ENCODE data around the gene CELA1. TPM values are rescaled to one million over a fixed set of nuclear protein-coding genes. Genes with fewer than 3 reads are reported as not detected.

Gene CELA1
- total and polyA plus RNA-seq, 8 donors: not detected

DNA sequence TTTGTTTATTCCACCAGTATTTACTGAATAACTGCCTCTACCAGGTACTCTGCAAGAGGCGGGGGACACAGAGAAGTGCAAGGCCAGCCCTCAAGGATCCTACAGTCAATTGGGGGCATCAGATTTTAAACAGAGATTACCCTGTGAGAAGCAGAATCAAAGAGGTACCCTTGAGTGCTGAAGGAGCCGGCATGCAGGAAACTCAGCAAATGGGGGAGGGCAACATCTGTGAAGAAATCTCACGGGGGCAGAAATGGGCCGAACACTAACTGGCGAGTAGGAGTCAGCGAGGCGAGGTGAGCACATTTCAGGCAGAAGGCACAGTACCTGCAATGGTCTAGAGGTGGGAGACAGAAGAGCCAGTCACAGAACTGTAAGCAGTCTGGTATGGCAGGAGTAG is 35.7 kb upstream of the CELA1 start:
- no peak for DNase-seq
- 86 to 95% (median 93%) methylated on average over 7 of the region's 7 CpGs for WGBS, 5 donors
- Histone ChIP-seq H3K27ac (no peak overlapping the region), H3K4me1 (peaks cover 0 to 9% (median 1%) of the 10 kb centered on the region in 4 donors), H3K4me3 (no peak overlapping the region), H3K9me3 (no peaks in the 10 kb centered on the region), H3K27me3 (no peaks in the 10 kb centered on the region), H3K36me3 (peaks cover 0 to 56% (median 28%) of the 10 kb centered on the region in 4 donors)
- intact Hi-C loops (cut with DNase I; ENCODE audit: low total_unique reads): no loop called here
- no peak for TF ChIP-seq EP300 (IDR thresholded peaks at IDR 0.05)
- no peak for TF ChIP-seq POLR2AphosphoS5 (IDR thresholded peaks at IDR 0.05)
- TF ChIP-seq POLR2A (IDR thresholded peaks at IDR 0.05): no peak
- TF ChIP-seq, protein P1, sequence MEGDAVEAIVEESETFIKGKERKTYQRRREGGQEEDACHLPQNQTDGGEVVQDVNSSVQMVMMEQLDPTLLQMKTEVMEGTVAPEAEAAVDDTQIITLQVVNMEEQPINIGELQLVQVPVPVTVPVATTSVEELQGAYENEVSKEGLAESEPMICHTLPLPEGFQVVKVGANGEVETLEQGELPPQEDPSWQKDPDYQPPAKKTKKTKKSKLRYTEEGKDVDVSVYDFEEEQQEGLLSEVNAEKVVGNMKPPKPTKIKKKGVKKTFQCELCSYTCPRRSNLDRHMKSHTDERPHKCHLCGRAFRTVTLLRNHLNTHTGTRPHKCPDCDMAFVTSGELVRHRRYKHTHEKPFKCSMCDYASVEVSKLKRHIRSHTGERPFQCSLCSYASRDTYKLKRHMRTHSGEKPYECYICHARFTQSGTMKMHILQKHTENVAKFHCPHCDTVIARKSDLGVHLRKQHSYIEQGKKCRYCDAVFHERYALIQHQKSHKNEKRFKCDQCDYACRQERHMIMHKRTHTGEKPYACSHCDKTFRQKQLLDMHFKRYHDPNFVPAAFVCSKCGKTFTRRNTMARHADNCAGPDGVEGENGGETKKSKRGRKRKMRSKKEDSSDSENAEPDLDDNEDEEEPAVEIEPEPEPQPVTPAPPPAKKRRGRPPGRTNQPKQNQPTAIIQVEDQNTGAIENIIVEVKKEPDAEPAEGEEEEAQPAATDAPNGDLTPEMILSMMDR (IDR thresholded peaks at IDR 0.05): no peak

DNA sequence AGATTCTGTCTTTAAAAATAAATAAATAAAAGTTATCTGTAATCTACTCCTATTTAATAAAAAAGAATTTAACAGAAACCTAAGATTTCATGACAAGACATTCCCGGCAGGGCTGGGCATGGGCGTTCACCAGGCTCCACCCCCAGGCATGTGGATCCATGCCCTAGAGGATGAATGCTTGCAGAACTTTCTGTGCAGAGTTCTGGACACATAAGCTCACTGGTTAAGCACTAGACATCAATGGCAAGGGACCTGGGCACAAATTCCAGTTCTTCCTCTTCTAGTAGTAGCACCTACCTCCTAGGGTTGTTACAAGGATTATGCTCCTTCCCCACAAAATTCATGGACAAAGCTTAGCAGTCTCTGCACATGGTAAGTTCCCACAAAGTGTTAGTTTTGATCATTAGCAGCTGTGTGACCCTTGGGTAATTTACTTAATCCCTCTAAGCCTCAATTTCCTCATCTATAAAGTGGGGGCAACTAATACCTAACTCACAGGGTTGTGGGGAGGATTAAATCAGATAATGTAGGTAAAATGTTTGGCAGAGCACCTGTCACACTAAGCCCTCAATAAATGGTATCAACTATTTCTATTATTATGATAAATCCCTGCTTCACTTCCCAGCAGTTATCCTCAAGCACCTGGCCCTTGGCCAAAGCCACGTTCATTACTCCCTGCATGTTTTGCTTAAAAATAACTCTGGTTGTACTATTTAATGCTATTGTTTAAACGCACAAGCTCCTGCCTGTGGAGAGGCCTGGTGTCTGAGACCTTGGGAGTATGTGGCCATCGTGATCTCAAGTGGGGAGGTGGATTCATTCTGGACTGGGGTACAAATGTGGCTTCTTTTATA is 35.0 kb upstream of the CELA1 start:
- Histone ChIP-seq H3K4me3 (no peak overlapping the region), H3K36me3 (peaks cover 0 to 63% (median 35%) of the 10 kb centered on the region in 4 donors), H3K27ac (no peak overlapping the region), H3K4me1 (peaks cover 0 to 3% (median 0%) of the 10 kb centered on the region in 4 donors), H3K27me3 (no peaks in the 10 kb centered on the region), H3K9me3 (no peaks in the 10 kb centered on the region)
- TF ChIP-seq POLR2AphosphoS5 (IDR thresholded peaks at IDR 0.05) (no peak), POLR2A (IDR thresholded peaks at IDR 0.05) (no peak), EP300 (IDR thresholded peaks at IDR 0.05) (no peak)
- no peak for DNase-seq
- intact Hi-C loops (cut with DNase I; ENCODE audit: low total_unique reads): no loop called here
- 43 to 56% (median 48%) methylated on average over 5 of the region's 5 CpGs for WGBS, 5 donors

DNA sequence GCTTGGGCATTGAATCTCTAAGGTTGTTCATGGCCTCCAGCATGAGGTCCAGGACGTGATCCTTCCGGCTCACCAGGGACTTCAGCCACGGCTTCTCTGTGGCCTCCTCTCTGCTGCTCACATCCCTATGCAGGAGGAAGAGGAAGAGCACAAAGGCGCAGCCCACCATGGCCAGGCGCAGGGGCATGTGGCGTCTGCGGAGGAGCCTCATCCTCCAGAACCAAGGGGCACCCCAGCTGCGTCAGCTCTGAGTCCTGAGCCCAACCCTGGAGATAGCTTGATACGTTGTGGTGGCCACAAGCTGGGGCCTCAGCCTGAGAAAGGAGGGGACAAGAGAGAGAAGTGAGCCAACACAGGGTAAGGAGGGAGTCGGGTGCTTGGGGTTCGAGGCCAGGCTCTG is 33.1 kb upstream of the CELA1 start:
- intact Hi-C loops (cut with DNase I; ENCODE audit: low total_unique reads): no loop called here
- peaks cover 0 to 77% (median 43%) of the 10 kb centered on the region in 4 donors for H3K36me3 ChIP-seq
- TF ChIP-seq EP300 (IDR thresholded peaks at IDR 0.05) (no peak), POLR2A (IDR thresholded peaks at IDR 0.05) (no peak), POLR2AphosphoS5 (IDR thresholded peaks at IDR 0.05) (no peak)
- TF ChIP-seq, protein P1 (IDR thresholded peaks at IDR 0.05): no peak
- no peak overlapping the region for H3K27ac ChIP-seq
- H3K4me3 ChIP-seq: no peak overlapping the region
- no peaks in the 10 kb centered on the region for H3K9me3 ChIP-seq
- DNase-seq: no peak
- H3K4me1 ChIP-seq: no peaks in the 10 kb centered on the region
- H3K27me3 ChIP-seq: no peaks in the 10 kb centered on the region
- 84 to 98% (median 94%) methylated on average over 11 of the region's 11 CpGs for WGBS, 5 donors

DNA sequence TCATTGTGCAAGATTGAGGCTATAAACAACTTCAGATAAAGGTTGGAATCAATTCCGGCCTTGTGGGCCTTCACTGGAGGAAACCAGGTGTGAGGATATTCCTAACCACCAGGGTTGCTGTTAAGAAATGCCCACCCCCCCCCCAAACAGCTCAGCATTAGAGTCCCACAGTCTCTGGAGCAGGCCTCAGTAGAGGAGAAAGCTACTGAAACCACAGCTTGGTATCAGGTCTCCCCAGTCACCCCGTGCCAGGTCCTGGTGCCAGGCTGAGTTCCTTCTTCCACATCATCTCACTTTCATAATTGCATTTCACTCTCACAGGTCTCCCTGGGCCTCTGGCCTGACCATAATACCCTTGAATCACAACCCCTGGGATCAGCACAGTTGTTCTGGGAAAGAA is 32.3 kb upstream of the CELA1 start:
- 71 to 94% (median 88%) methylated on average over 2 of the region's 2 CpGs for WGBS, 5 donors
- TF ChIP-seq, protein P1 (IDR thresholded peaks at IDR 0.05): no peak
- TF ChIP-seq POLR2A (IDR thresholded peaks at IDR 0.05) (no peak), EP300 (IDR thresholded peaks at IDR 0.05) (no peak)
- intact Hi-C loops (cut with DNase I; ENCODE audit: low total_unique reads): no loop called here
- H3K27ac ChIP-seq: no peak overlapping the region
- no peak overlapping the region for H3K4me3 ChIP-seq
- H3K9me3 ChIP-seq: no peaks in the 10 kb centered on the region
- no peaks in the 10 kb centered on the region for H3K4me1 ChIP-seq
- no peaks in the 10 kb centered on the region for H3K27me3 ChIP-seq
- peaks cover 0 to 78% (median 49%) of the 10 kb centered on the region in 4 donors for H3K36me3 ChIP-seq
- no peak for DNase-seq
